Measurements from ENCODE around the gene WIPI1. TPM values are rescaled to one million over a fixed set of nuclear protein-coding genes. Genes with fewer than 3 reads are reported as not detected.

The WIPI1 gene
- total RNA-seq, 1 donor from 2014 or later = 98.0 TPM

GRCh38 chr17:68429881-68430280 is 27.4 kb downstream of the WIPI1 start:
- no peaks in the 10 kb centered on the region for H3K9me3 Mint-ChIP-seq (ENCODE audit: unreplicated experiment)
- DNase-seq (ENCODE audit: low spot score) = no peak
- peaks cover 2% of the 10 kb centered on the region for H3K27me3 Mint-ChIP-seq (ENCODE audit: unreplicated experiment)
- TF ChIP-seq CTCF (IDR thresholded peaks at IDR 0.05; ENCODE audit: unreplicated experiment) = no peak
- no peak overlapping the region for H3K27ac Mint-ChIP-seq (ENCODE audit: unreplicated experiment)
- peaks cover 49% of the 10 kb centered on the region for H3K36me3 Mint-ChIP-seq (ENCODE audit: low read depth, unreplicated experiment)
- H3K4me3 Mint-ChIP-seq (ENCODE audit: unreplicated experiment) = peak overlapping the region; percentile 9
- H3K4me1 Mint-ChIP-seq (ENCODE audit: unreplicated experiment) = no peaks in the 10 kb centered on the region

GRCh38 chr17:68428498-68429172 is 28.7 kb downstream of the WIPI1 start:
- Mint-ChIP-seq H3K36me3 (ENCODE audit: low read depth, unreplicated experiment) (peaks cover 38% of the 10 kb centered on the region), H3K27ac (ENCODE audit: unreplicated experiment) (no peak overlapping the region)

GRCh38 chr17:68427575-68427974 is 29.7 kb downstream of the WIPI1 start:
- TF ChIP-seq CTCF (IDR thresholded peaks at IDR 0.05; ENCODE audit: unreplicated experiment) = no peak
- Mint-ChIP-seq H3K27ac (ENCODE audit: unreplicated experiment) (no peak overlapping the region), H3K4me3 (ENCODE audit: unreplicated experiment) (no peak overlapping the region), H3K4me1 (ENCODE audit: unreplicated experiment) (no peaks in the 10 kb centered on the region), H3K9me3 (ENCODE audit: unreplicated experiment) (no peaks in the 10 kb centered on the region), H3K36me3 (ENCODE audit: low read depth, unreplicated experiment) (peaks cover 36% of the 10 kb centered on the region), H3K27me3 (ENCODE audit: unreplicated experiment) (peaks cover 2% of the 10 kb centered on the region)
- DNase-seq (ENCODE audit: low spot score) = no peak

More at GRCh38 chr17:68428498-68429172, 28.7 kb downstream of the WIPI1 start:
- Mint-ChIP-seq H3K27me3 (ENCODE audit: unreplicated experiment) (peaks cover 2% of the 10 kb centered on the region), H3K4me3 (ENCODE audit: unreplicated experiment) (no peak overlapping the region), H3K9me3 (ENCODE audit: unreplicated experiment) (no peaks in the 10 kb centered on the region), H3K4me1 (ENCODE audit: unreplicated experiment) (no peaks in the 10 kb centered on the region)
- no peak for TF ChIP-seq CTCF (IDR thresholded peaks at IDR 0.05; ENCODE audit: unreplicated experiment)
- no peak for DNase-seq (ENCODE audit: low spot score)

GRCh38 chr17:68425979-68426378 is 31.3 kb downstream of the WIPI1 start:
- H3K36me3 Mint-ChIP-seq (ENCODE audit: low read depth, unreplicated experiment) = peaks cover 34% of the 10 kb centered on the region
- H3K9me3 Mint-ChIP-seq (ENCODE audit: unreplicated experiment) = no peaks in the 10 kb centered on the region
- H3K4me1 Mint-ChIP-seq (ENCODE audit: unreplicated experiment) = no peaks in the 10 kb centered on the region
- no peak for TF ChIP-seq CTCF (IDR thresholded peaks at IDR 0.05; ENCODE audit: unreplicated experiment)
- H3K27ac Mint-ChIP-seq (ENCODE audit: unreplicated experiment) = no peak overlapping the region
- peak overlapping the region; percentile 47 for H3K4me3 Mint-ChIP-seq (ENCODE audit: unreplicated experiment)
- peaks cover 4% of the 10 kb centered on the region for H3K27me3 Mint-ChIP-seq (ENCODE audit: unreplicated experiment)
- DNase-seq (ENCODE audit: low spot score) = no peak

GRCh38 chr17:68424861-68425260 is 32.4 kb downstream of the WIPI1 start:
- Mint-ChIP-seq H3K27me3 (ENCODE audit: unreplicated experiment) (peaks cover 4% of the 10 kb centered on the region), H3K4me3 (ENCODE audit: unreplicated experiment) (no peak overlapping the region), H3K36me3 (ENCODE audit: low read depth, unreplicated experiment) (peaks cover 42% of the 10 kb centered on the region), H3K27ac (ENCODE audit: unreplicated experiment) (no peak overlapping the region), H3K9me3 (ENCODE audit: unreplicated experiment) (no peaks in the 10 kb centered on the region), H3K4me1 (ENCODE audit: unreplicated experiment) (no peaks in the 10 kb centered on the region)
- no peak for TF ChIP-seq CTCF (IDR thresholded peaks at IDR 0.05; ENCODE audit: unreplicated experiment)
- no peak for DNase-seq (ENCODE audit: low spot score)
